ENCODE data around the gene BOC. TPM values are rescaled to one million over a fixed set of nuclear protein-coding genes. Genes with fewer than 3 reads are reported as not detected.

Gene BOC
- total and polyA plus RNA-seq, 2 of the 8 experiments (the other 6 are each of a cell fraction or from before 2014, with no cell fraction given), result 6.9 to 9.3 TPM

- TF ChIP-seq HDAC6 (IDR thresholded peaks at IDR 0.05; ENCODE audit: low read depth, low read length) (no peak), EP300 (IDR thresholded peaks at IDR 0.05; ENCODE audit: borderline replicate concordance in 1 of 2, low read depth in 2 of 2, low read length in 2 of 2) (no peak), PHF8 (conservative IDR thresholded peaks at IDR 0.05; ENCODE audit: low read depth, low read length) (no peak), SP2 (IDR thresholded peaks at IDR 0.05; ENCODE audit: low read length) (no peak)
These were observed 68.3 kb downstream of the BOC start (continued) for GRCh38 chr3:113279686-113280085.
